Neural cell (in vitro differentiated cells): ENCODE data around the gene OPRL1.

ENCODE experiments used
- CTCF ChIP-seq: fragments of 450-650 bp; IDR thresholded peaks from 2 replicates; pipeline ENCODE4 v1.5.1; 2014; ENCODE audit warnings: antibody characterized with exemption, mild to moderate bottlenecking, moderate library complexity; ENCODE audit not compliant: poor library complexity, severe bottlenecking
- EP300 ChIP-seq: fragments of 450-650 bp; conservative IDR thresholded peaks from 2 replicates; pipeline ENCODE4 v1.6.1; 2014; ENCODE audit warnings: antibody characterized with exemption, mild to moderate bottlenecking, moderate library complexity; ENCODE audit not compliant: poor library complexity, severe bottlenecking
- EZH2 ChIP-seq: fragments of 200-600, 300-800 bp; shearing (Covaris generic), sonication (generic); IDR thresholded peaks from 2 replicates; pipeline ENCODE4 v1.6.1; 2014; ENCODE audit warnings: antibody characterized with exemption, low read length, borderline replicate concordance, mild to moderate bottlenecking; ENCODE audit not compliant: insufficient read depth, poor library complexity, severe bottlenecking
- MXI1 ChIP-seq: fragments of 450-650 bp; conservative IDR thresholded peaks from 2 replicates; pipeline ENCODE4 v1.6.1; 2014; ENCODE audit warnings: antibody characterized with exemption, mild to moderate bottlenecking; ENCODE audit not compliant: poor library complexity, severe bottlenecking
- POLR2AphosphoS5 ChIP-seq: IDR thresholded peaks from 2 replicates; pipeline ENCODE4 v1.6.1; 2012
- RAD21 ChIP-seq: fragments of 450-650 bp; conservative IDR thresholded peaks from 2 replicates; pipeline ENCODE4 v1.6.1; 2014; ENCODE audit warnings: antibody characterized with exemption, mild to moderate bottlenecking, moderate library complexity
- REST ChIP-seq: IDR thresholded peaks from 2 replicates; pipeline ENCODE4 v1.6.1; 2012; ENCODE audit warnings: borderline replicate concordance
- SMC3 ChIP-seq: fragments of 450-650 bp; conservative IDR thresholded peaks from 2 replicates; pipeline ENCODE4 v1.6.1; 2014; ENCODE audit warnings: antibody characterized with exemption, mild to moderate bottlenecking, moderate library complexity; ENCODE audit not compliant: poor library complexity
- TAF1 ChIP-seq: IDR thresholded peaks from 2 replicates; pipeline ENCODE4 v1.6.1; 2012; ENCODE audit warnings: low read depth

DNA sequence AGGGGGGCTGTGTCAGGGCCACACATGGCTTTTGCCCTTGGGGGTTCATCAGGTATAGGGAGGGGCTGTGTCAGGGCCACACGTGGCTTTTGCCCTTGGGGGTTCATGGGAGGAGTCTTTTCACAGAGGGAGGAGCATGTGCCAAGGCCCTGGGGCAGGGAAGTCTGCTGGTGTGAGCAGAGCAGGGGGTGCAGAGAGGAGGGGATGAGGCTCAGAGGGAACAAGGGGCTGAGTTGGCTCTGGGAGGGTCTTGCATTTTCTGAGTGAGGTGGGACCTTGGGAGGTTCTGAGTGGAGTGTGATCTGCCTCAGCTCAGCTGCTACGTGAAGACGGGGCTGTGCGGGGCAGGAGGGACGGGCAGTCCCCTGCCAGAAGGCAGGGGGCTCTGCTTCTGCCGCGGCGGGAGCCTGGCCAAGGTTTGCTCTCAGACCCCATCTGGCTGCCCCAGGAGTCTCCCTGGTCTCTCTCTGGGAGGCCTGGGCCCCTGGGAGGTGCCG is 24.4 kb upstream of the OPRL1 start:
- TF ChIP-seq CTCF (no peak), EZH2 (no peak), SMC3 (no peak), EP300 (no peak), TAF1 (no peak), REST (no peak), POLR2AphosphoS5 (no peak), RAD21 (no peak), MXI1 (no peak)
